NCI-H1105 treated with DMSO at 0.1 percent for 48 hours (cell line): ENCODE data around the gene OR2B2.

Source experiments
- DNase-seq: peaks from one replicate; lab custom pipeline; 2025; lab: John Stamatoyannopoulos, UW

OR2B2 gene

GRCh38 chr6:27893059-27893835 is 18.9 kb downstream of the OR2B2 start:
- peak; percentile 99 for DNase-seq

- no peak for DNase-seq
Measured at GRCh38 chr6:27892649-27893058, 19.5 kb downstream of the OR2B2 start.

- DNase-seq, result no peak
Measured at GRCh38 chr6:27891320-27891875, 20.8 kb downstream of the OR2B2 start.

GRCh38 chr6:27890445-27891319 is 21.5 kb downstream of the OR2B2 start:
- DNase-seq, result no peak

GRCh38 chr6:27889628-27890444 is 22.4 kb downstream of the OR2B2 start:
- no peak for DNase-seq

GRCh38 chr6:27889275-27889627 is 22.9 kb downstream of the OR2B2 start:
- no peak for DNase-seq

GRCh38 chr6:27888566-27888965 is 23.6 kb downstream of the OR2B2 start:
- no peak for DNase-seq

GRCh38 chr6:27886073-27886472 is 26.1 kb downstream of the OR2B2 start:
- no peak for DNase-seq

- no peak for DNase-seq
Measured at GRCh38 chr6:27883136-27883535, 29.1 kb downstream of the OR2B2 start.

GRCh38 chr6:27882624-27883023 is 29.6 kb downstream of the OR2B2 start:
- no peak for DNase-seq

- DNase-seq, result no peak
Measured at GRCh38 chr6:27879837-27880236, 32.4 kb downstream of the OR2B2 start.

- no peak for DNase-seq
Measured at GRCh38 chr6:27874016-27874415, 38.2 kb downstream of the OR2B2 start.

- peak; percentile 74 for DNase-seq
Measured at GRCh38 chr6:27873021-27873940, 38.9 kb downstream of the OR2B2 start.

- no peak for DNase-seq
Measured at GRCh38 chr6:27872642-27873020, 39.6 kb downstream of the OR2B2 start.

GRCh38 chr6:27871924-27872638 is 40.1 kb downstream of the OR2B2 start:
- DNase-seq, result peak; percentile 88

- no peak for DNase-seq
Measured at GRCh38 chr6:27870291-27870870, 41.8 kb downstream of the OR2B2 start.

- DNase-seq, result no peak
Measured at GRCh38 chr6:27868311-27868710, 43.9 kb downstream of the OR2B2 start.

GRCh38 chr6:27867945-27868300 is 44.3 kb downstream of the OR2B2 start:
- peak; percentile 26 for DNase-seq

GRCh38 chr6:27867051-27867944 is 44.9 kb downstream of the OR2B2 start:
- peak; percentile 87 for DNase-seq
